ENCODE results near the gene KDELR1. TPM values are rescaled to one million over a fixed set of nuclear protein-coding genes. Genes with fewer than 3 reads are reported as not detected.

The KDELR1 gene
- total and polyA plus RNA-seq, 9 of the 15 experiments (the other 6 are each of a cell fraction or from before 2014, with no cell fraction given): 6.1 to 165 (median 58.5) TPM

DNA sequence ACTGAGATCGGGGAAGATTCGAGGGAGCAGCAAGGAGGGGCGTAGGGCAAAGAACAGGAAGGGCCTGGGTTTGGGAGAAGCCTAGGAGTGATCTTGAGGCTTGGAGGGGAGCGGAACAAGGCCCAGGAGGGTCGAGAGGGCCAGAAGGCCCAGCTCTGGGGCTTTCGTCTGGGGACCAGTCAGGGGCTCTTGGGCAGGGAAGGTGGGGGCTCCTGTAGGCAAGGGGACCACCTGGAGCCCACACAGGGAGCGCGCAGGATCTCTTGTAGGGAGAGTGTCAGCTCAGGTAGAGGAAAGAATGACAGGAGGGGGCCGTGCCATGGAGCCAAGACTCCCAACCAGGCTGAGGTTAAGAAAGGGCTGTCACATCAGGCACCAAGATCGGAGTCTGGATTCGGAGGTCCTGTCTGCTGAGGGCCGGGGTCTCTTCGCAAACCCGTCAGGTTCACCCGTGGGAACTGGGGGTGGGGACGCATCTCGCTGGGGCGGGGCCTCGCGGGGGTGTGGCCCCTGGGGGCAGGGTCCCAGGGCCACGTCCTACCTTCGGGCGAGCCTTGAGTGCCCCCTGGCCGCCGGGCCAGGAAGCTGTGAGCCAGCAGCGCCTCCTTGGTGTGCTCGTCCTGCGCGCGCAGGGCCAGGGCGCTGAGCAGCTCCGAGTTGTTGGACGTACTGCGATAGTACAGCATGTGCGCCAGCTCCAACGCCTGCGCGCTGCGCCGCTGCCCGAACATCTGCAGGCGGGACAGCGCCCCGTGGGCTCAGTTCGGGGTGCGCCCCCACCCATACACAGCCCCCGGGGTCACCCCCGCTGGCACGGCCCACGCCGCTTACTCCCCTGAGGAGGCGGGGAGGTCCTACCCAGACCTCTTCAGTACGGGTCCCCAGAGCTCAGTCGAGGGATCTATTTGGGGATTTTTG lies 57.6 kb downstream of the KDELR1 start (continued):
- TF ChIP-seq RREB1 (CRISPR knock-in tag; IDR thresholded peaks at IDR 0.05) (no peak), NFYB (IDR thresholded peaks at IDR 0.05; ENCODE audit: extremely low read depth, insufficient read length) (no peak), ARID4B (CRISPR knock-in tag; IDR thresholded peaks at IDR 0.05) (0 out of 2 replicates have a peak, but pooled peaks have one; percentile 3), ZNF134 (CRISPR knock-in tag; conservative IDR thresholded peaks at IDR 0.05) (no peak), CAMTA2 (CRISPR knock-in tag; conservative IDR thresholded peaks at IDR 0.05) (no peak), ELF2 (CRISPR knock-in tag; IDR thresholded peaks at IDR 0.05) (0 out of 2 replicates have a peak, but pooled peaks have one; percentile 50), SRSF7 (optimal IDR thresholded peaks at IDR 0.05; ENCODE audit: low read depth, low read length) (no peak), NR2C2 (CRISPR knock-in tag; IDR thresholded peaks at IDR 0.05) (no peak), NR2C2 (tag; IDR thresholded peaks at IDR 0.05) (peak; percentile 44), KDM2B (CRISPR knock-in tag; IDR thresholded peaks at IDR 0.05) (peak; percentile 91), U2AF2 (optimal IDR thresholded peaks at IDR 0.05; ENCODE audit: low read depth, low read length) (no peak)
- TF ChIP-seq, protein P1, sequence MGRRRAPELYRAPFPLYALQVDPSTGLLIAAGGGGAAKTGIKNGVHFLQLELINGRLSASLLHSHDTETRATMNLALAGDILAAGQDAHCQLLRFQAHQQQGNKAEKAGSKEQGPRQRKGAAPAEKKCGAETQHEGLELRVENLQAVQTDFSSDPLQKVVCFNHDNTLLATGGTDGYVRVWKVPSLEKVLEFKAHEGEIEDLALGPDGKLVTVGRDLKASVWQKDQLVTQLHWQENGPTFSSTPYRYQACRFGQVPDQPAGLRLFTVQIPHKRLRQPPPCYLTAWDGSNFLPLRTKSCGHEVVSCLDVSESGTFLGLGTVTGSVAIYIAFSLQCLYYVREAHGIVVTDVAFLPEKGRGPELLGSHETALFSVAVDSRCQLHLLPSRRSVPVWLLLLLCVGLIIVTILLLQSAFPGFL (CRISPR knock-in tag; IDR thresholded peaks at IDR 0.05): no peak
- TF ChIP-seq, protein P2, sequence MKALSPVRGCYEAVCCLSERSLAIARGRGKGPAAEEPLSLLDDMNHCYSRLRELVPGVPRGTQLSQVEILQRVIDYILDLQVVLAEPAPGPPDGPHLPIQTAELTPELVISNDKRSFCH (CRISPR knock-in tag; IDR thresholded peaks at IDR 0.05): no peak
- TF ChIP-seq, protein P2 (tag; IDR thresholded peaks at IDR 0.05): 0 out of 2 replicates have a peak, but pooled peaks have one; percentile 23

All from K562 (cell line).